ENCODE measurements around the gene KIAA0513. TPM values are rescaled to one million over a fixed set of nuclear protein-coding genes. Genes with fewer than 3 reads are reported as not detected.

Gene KIAA0513
- total RNA-seq, 1 experiment from 2014 or later: 12.4 TPM

- TF ChIP-seq, protein P1, sequence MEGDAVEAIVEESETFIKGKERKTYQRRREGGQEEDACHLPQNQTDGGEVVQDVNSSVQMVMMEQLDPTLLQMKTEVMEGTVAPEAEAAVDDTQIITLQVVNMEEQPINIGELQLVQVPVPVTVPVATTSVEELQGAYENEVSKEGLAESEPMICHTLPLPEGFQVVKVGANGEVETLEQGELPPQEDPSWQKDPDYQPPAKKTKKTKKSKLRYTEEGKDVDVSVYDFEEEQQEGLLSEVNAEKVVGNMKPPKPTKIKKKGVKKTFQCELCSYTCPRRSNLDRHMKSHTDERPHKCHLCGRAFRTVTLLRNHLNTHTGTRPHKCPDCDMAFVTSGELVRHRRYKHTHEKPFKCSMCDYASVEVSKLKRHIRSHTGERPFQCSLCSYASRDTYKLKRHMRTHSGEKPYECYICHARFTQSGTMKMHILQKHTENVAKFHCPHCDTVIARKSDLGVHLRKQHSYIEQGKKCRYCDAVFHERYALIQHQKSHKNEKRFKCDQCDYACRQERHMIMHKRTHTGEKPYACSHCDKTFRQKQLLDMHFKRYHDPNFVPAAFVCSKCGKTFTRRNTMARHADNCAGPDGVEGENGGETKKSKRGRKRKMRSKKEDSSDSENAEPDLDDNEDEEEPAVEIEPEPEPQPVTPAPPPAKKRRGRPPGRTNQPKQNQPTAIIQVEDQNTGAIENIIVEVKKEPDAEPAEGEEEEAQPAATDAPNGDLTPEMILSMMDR (IDR thresholded peaks at IDR 0.05; ENCODE audit: unreplicated experiment): no peak
- H3K36me3 Mint-ChIP-seq (ENCODE audit: insufficient read depth, unreplicated experiment): no peaks in the 10 kb centered on the region
- H3K27me3 Mint-ChIP-seq (ENCODE audit: unreplicated experiment): peaks cover 92% of the 10 kb centered on the region
- no TSS peak for BruUV-seq (replicated peaks)
- intact Hi-C loops (cut with micrococcal nuclease; ENCODE audit: unreplicated experiment): no loop called here
- CTCF ChIA-PET: interaction anchor here (0.7 kb wide), 1 partner anchor 301 kb away, joined by 5 read pairs; no protein-coding TSS in a partner anchor
- DNase-seq: no peak
- no peak overlapping the region for H3K27ac Mint-ChIP-seq (ENCODE audit: unreplicated experiment)
- H3K9me3 Mint-ChIP-seq (ENCODE audit: low read depth, unreplicated experiment): no peaks in the 10 kb centered on the region
- no peak overlapping the region for H3K4me3 Mint-ChIP-seq (ENCODE audit: low read depth, unreplicated experiment)
- H3K4me1 Mint-ChIP-seq (ENCODE audit: low read depth, unreplicated experiment): peaks cover 5% of the 10 kb centered on the region
These were observed 114.0 kb downstream of the KIAA0513 start for GRCh38 chr16:85141491-85142128.

- Mint-ChIP-seq H3K27me3 (ENCODE audit: unreplicated experiment) (peaks cover 92% of the 10 kb centered on the region), H3K9me3 (ENCODE audit: low read depth, unreplicated experiment) (no peaks in the 10 kb centered on the region), H3K27ac (ENCODE audit: unreplicated experiment) (no peak overlapping the region), H3K4me3 (ENCODE audit: low read depth, unreplicated experiment) (no peak overlapping the region), H3K36me3 (ENCODE audit: insufficient read depth, unreplicated experiment) (no peaks in the 10 kb centered on the region), H3K4me1 (ENCODE audit: low read depth, unreplicated experiment) (peaks cover 5% of the 10 kb centered on the region)
- no peak for DNase-seq
- CTCF ChIA-PET: no interaction called here
- intact Hi-C loops (cut with micrococcal nuclease; ENCODE audit: unreplicated experiment): no loop called here
- no TSS peak for BruUV-seq (replicated peaks)
- TF ChIP-seq, protein P1 (IDR thresholded peaks at IDR 0.05; ENCODE audit: unreplicated experiment): no peak
These were observed 114.5 kb downstream of the KIAA0513 start for GRCh38 chr16:85142129-85142513.

- no peaks in the 10 kb centered on the region for H3K9me3 Mint-ChIP-seq (ENCODE audit: low read depth, unreplicated experiment)
- H3K4me1 Mint-ChIP-seq (ENCODE audit: low read depth, unreplicated experiment): peaks cover 5% of the 10 kb centered on the region
- BruUV-seq (replicated peaks): no TSS peak
- CTCF ChIA-PET: no interaction called here
- H3K36me3 Mint-ChIP-seq (ENCODE audit: insufficient read depth, unreplicated experiment): no peaks in the 10 kb centered on the region
- peaks cover 92% of the 10 kb centered on the region for H3K27me3 Mint-ChIP-seq (ENCODE audit: unreplicated experiment)
- intact Hi-C loops (cut with micrococcal nuclease; ENCODE audit: unreplicated experiment): no loop called here
- no peak overlapping the region for H3K27ac Mint-ChIP-seq (ENCODE audit: unreplicated experiment)
- H3K4me3 Mint-ChIP-seq (ENCODE audit: low read depth, unreplicated experiment): no peak overlapping the region
- DNase-seq: no peak
- TF ChIP-seq, protein P1 (IDR thresholded peaks at IDR 0.05; ENCODE audit: unreplicated experiment): no peak
These were observed 115.2 kb downstream of the KIAA0513 start for GRCh38 chr16:85142771-85143211.

Other genes starting within 250 kb of the KIAA0513 start
- gene CRISPLD2, start 207.8 kb upstream of the KIAA0513 start, total RNA-seq (2022): 5.9 and 6.5 TPM in 2 replicates
- gene ZDHHC7, start 16.3 kb upstream of the KIAA0513 start, total RNA-seq (2022): 100 and 109 TPM in 2 replicates
- not detected in 2 replicates for gene CIBAR2, start 84.7 kb downstream of the KIAA0513 start, total RNA-seq (2022)

Data from Calu3 (cell line).